ENCODE results near the gene ATG7.
A peak's percentile ranks its signal among the peaks of the same experiment; 100 is the strongest.
"Not testable (repeated sequence)": the region's sequence is repeated elsewhere in the genome, so short reads cannot be mapped to it uniquely, and the experiment has no call there.

The ATG7 gene

GRCh38 chr3:11514191-11514821, 242.1 kb downstream of the ATG7 start:
- DNase-seq: no peak

GRCh38 chr3:11517601-11518000, 245.4 kb downstream of the ATG7 start:
- no peak for DNase-seq

- no peak for DNase-seq
Measured at GRCh38 chr3:11521167-11521566, 249.0 kb downstream of the ATG7 start.

GRCh38 chr3:11522398-11522715, 250.2 kb downstream of the ATG7 start:
- DNase-seq: no peak

- DNase-seq: no peak
Measured at GRCh38 chr3:11522953-11523571, 250.9 kb downstream of the ATG7 start.

GRCh38 chr3:11523572-11524101, 251.4 kb downstream of the ATG7 start:
- no peak for DNase-seq

- DNase-seq: not testable (repeated sequence)
Measured at GRCh38 chr3:11526121-11526520, 253.9 kb downstream of the ATG7 start.

GRCh38 chr3:11529281-11529680, 257.1 kb downstream of the ATG7 start:
- DNase-seq: no peak

GRCh38 chr3:11530153-11530721, 258.0 kb downstream of the ATG7 start:
- no peak for DNase-seq

- DNase-seq: no peak
Measured at GRCh38 chr3:11532931-11533391, 260.8 kb downstream of the ATG7 start.

- no peak for DNase-seq
Measured at GRCh38 chr3:11534011-11534792, 262.0 kb downstream of the ATG7 start.

- no peak for DNase-seq
Measured at GRCh38 chr3:11534793-11535101, 262.6 kb downstream of the ATG7 start.

GRCh38 chr3:11535243-11535960, 263.2 kb downstream of the ATG7 start:
- no peak for DNase-seq

GRCh38 chr3:11536132-11536935, 264.1 kb downstream of the ATG7 start:
- DNase-seq: no peak

- DNase-seq: no peak
Measured at GRCh38 chr3:11536936-11537612, 264.9 kb downstream of the ATG7 start.

GRCh38 chr3:11538581-11538980, 266.4 kb downstream of the ATG7 start:
- DNase-seq: no peak

- no peak for DNase-seq
Measured at GRCh38 chr3:11539218-11539617, 267.0 kb downstream of the ATG7 start.

- peak; percentile 41 for DNase-seq
Measured at GRCh38 chr3:11539677-11540076, 267.5 kb downstream of the ATG7 start.

GRCh38 chr3:11541321-11542303, 269.4 kb downstream of the ATG7 start:
- DNase-seq: no peak

GRCh38 chr3:11542551-11542950, 270.4 kb downstream of the ATG7 start:
- no peak for DNase-seq

All from NCI-H510A (cell line).